Midbrain (tissue), 1 donor: Measurements from ENCODE around the gene ACOX3.

Source experiments
- DNase-seq: peaks from one replicate; lab custom pipeline; 2025; lab: John Stamatoyannopoulos, UW

The ACOX3 gene

DNA sequence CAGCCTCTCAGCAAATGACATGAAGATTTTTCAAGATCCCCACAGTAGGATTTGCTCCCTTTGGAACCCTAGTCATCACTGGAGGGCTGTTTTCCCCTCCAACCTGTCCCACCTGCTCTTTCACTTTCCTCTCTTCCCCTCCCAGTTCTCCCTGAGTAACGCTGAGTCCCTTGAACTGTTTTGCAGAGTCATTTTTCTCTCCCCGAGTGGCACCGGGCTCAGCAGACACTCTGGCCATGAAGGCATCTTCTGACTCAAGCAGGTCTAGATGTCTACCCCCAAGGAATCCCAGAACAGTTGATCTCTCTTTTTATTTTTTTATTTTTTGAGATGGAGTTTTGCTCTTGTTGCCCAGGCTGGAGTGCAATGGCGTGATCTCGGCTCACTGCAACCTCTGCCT, 118.8 kb downstream of the ACOX3 start:
- no peak for DNase-seq

DNA sequence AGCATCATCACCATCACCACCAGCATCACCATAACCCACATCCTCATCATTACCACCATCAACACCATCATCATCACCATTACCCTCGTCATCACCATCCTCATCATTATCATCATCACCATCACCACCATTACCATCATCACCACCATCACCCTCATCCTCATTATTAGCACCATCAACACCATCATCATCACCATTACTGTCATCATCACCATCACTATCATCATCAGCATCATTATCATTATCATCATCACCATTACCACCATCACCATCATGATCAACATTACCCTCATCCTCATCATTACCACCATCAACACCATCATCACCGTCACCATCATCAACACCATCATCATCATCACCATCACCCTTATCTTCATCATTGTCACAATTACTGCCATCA, 119.3 kb downstream of the ACOX3 start:
- no peak for DNase-seq

DNA sequence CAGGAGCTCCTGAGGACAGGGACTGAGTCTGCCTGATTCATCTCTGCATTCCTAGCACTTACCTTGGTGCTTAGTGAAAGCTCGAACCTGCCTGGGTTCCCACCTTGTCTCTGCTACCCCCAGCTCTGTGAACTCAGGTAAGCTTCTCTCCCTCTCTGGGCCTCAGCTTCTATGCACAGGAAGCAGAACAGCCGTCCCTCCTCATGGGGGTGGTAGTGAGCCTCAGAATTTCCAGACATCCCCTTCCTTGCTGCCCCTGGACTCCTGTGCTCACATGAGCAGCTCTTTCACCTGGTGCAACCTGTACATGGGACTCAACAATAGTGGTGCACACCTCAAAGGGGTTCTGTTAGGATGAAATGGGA, 120.2 kb downstream of the ACOX3 start:
- no peak for DNase-seq

DNA sequence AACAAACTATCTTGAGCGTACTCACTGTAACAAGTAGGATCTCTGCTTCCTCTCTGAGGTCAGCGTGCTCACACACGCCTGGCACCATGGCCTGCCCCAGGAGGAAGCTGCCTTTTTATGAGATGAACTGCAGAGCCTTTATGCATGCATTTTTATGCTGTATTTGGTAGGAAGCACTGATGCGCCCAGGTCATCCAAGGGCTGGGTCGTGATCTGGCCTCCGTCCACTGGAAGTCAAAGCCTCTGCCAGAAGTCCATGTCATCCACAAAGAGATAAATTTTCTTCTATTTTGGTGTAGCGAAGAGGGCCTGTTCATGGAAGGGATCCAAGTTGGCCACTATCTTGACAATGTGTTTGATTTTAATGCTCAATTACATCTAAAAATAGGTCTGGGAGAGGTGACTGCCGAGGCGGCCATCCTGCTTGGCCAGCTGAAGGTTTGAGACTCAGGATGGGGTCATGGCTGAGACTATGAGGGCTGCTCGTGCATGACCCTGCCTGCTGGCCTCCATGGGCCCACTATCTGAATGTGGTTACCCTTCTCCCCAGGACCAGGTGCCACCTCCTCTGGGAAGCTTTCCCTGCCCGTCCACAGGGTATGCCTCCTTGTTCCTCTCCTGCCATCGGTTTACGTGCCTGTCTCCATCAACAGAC, 120.7 kb downstream of the ACOX3 start:
- no peak for DNase-seq

GRCh38 chr4:8319061-8319460, 121.5 kb downstream of the ACOX3 start:
- no peak for DNase-seq

- DNase-seq: no peak
Observed at GRCh38 chr4:8318509-8318908, 122.0 kb downstream of the ACOX3 start.

GRCh38 chr4:8317474-8317873, 123.0 kb downstream of the ACOX3 start:
- DNase-seq: no peak

- DNase-seq: no peak
Observed at GRCh38 chr4:8316911-8317351, 123.6 kb downstream of the ACOX3 start.
